GM19324 (cell line): Measurements from ENCODE around the gene IDS.
"Not testable (repeated sequence)": the region's sequence is repeated elsewhere in the genome, so short reads cannot be mapped to it uniquely, and the experiment has no call there.

Experiments used
- ATAC-seq: cut with Tn5 transposase; IDR thresholded peaks from one replicate; pipeline ENCODE4 v1.9.1; 2021; ENCODE audit warnings: mild to moderate bottlenecking, moderate library complexity; ENCODE audit not compliant: unreplicated experiment, low FRiP score

IDS gene

GRCh38 chrX:149503446-149503845 is 1.7 kb downstream of the IDS start:
- peak; percentile 70 for ATAC-seq

- peak; percentile 3 for ATAC-seq
Observed at GRCh38 chrX:149502923-149503322, 2.2 kb downstream of the IDS start.

- no peak for ATAC-seq
Observed at GRCh38 chrX:149499766-149500165, 5.3 kb downstream of the IDS start.

GRCh38 chrX:149498767-149499166 is 6.3 kb downstream of the IDS start:
- ATAC-seq = no peak

- ATAC-seq = no peak
Observed at GRCh38 chrX:149497626-149498025, 7.5 kb downstream of the IDS start.

- no peak for ATAC-seq
Observed at GRCh38 chrX:149497054-149497453, 8.1 kb downstream of the IDS start.

- ATAC-seq = no peak
Observed at GRCh38 chrX:149495573-149496071, 9.5 kb downstream of the IDS start.

- ATAC-seq = no peak
Observed at GRCh38 chrX:149494844-149495565, 10.1 kb downstream of the IDS start.

GRCh38 chrX:149493567-149494562 is 11.2 kb downstream of the IDS start:
- ATAC-seq = no peak

- ATAC-seq = no peak
Observed at GRCh38 chrX:149491812-149492211, 13.3 kb downstream of the IDS start.

- no peak for ATAC-seq
Observed at GRCh38 chrX:149490100-149490499, 15.0 kb downstream of the IDS start.

GRCh38 chrX:149488411-149489052 is 16.6 kb downstream of the IDS start:
- ATAC-seq = not testable (repeated sequence)

GRCh38 chrX:149488008-149488407 is 17.1 kb downstream of the IDS start:
- ATAC-seq = not testable (repeated sequence)

GRCh38 chrX:149487292-149487691 is 17.8 kb downstream of the IDS start:
- ATAC-seq = no peak

- ATAC-seq = no peak
Observed at GRCh38 chrX:149476513-149476912, 28.6 kb downstream of the IDS start.

GRCh38 chrX:149473966-149474365 is 31.1 kb downstream of the IDS start:
- ATAC-seq = no peak

GRCh38 chrX:149473092-149473491 is 32.0 kb downstream of the IDS start:
- ATAC-seq = no peak

GRCh38 chrX:149472625-149473024 is 32.5 kb downstream of the IDS start:
- ATAC-seq = no peak

- ATAC-seq = no peak
Observed at GRCh38 chrX:149471397-149471796, 33.7 kb downstream of the IDS start.

- ATAC-seq = peak; percentile 84
Observed at GRCh38 chrX:149470955-149471354, 34.2 kb downstream of the IDS start.

- no peak for ATAC-seq
Observed at GRCh38 chrX:149469406-149469805, 35.7 kb downstream of the IDS start.
